SK-N-SH (cell line): Measurements from ENCODE around the gene GHR. TPM values are rescaled to one million over a fixed set of nuclear protein-coding genes. Genes with fewer than 3 reads are reported as not detected.

Experiments used
- CTCF ChIA-PET: fragments of 300-600, 350-600 bp; formaldehyde crosslinking; extraction: SDS; loops from one replicate; lab custom pipeline; 2021; lab: Yijun Ruan, JAX
- POLR2A ChIA-PET: fragments of 350-600 bp; sonication (Branson Sonifier 250); formaldehyde crosslinking; extraction: SDS; loops from one replicate; lab custom pipeline; 2020; ENCODE audit warnings: antibody characterized with exemption, inconsistent platforms; lab: Yijun Ruan, JAX
- DNase-seq: peaks from one replicate; pipeline ENCODE4 v3.0.0; 2012
- H2AFZ ChIP-seq: fragments of 200-600 bp; sonication (generic); 2 replicates; pipeline ENCODE4 v1.8.1; 2016; ENCODE audit warnings: antibody characterized with exemption, mild to moderate bottlenecking, low read depth
- H3F3A ChIP-seq: fragments of 200-600 bp; sonication (generic); replicated peaks from 2 replicates; pipeline ENCODE3; 2016; ENCODE audit warnings: antibody characterized with exemption, mild to moderate bottlenecking; ENCODE audit not compliant: insufficient read depth
- H3K27ac ChIP-seq, 2 experiments: fragments of 200-500 bp in 1 of 2; fragments of 200-600 bp in 1 of 2; sonication (Bioruptor generic) in 1 of 2; sonication (generic), shearing (Covaris generic) in 1 of 2; 2 replicates each; pipeline versions ENCODE4 v1.5.1 to v1.6.1; 2014 to 2016; ENCODE audit warnings: low read depth in 2 of 2, inconsistent platforms in 1 of 2, low read length in 1 of 2, mild to moderate bottlenecking in 1 of 2, mixed read lengths in 1 of 2
- H3K27me3 ChIP-seq: fragments of 200-600 bp; sonication (generic), shearing (Covaris generic); 2 replicates; pipeline ENCODE4 v1.6.1; 2016; ENCODE audit warnings: mixed run types; ENCODE audit not compliant: insufficient read depth
- H3K36me3 ChIP-seq, 2 experiments: fragments of 200-500 bp in 1 of 2; fragments of 200-600 bp in 1 of 2; sonication (Bioruptor generic) in 1 of 2; sonication (generic) in 1 of 2; replicated peaks in 1 of 2; 2 replicates each; pipeline versions ENCODE3 to v1.5.1; 2014 to 2016; ENCODE audit warnings: low read length in 1 of 2, mild to moderate bottlenecking in 1 of 2; ENCODE audit not compliant: insufficient read depth in 2 of 2, control insufficient read depth in 1 of 2
- H3K4me1 ChIP-seq, 2 experiments: fragments of 200-500 bp in 1 of 2; fragments of 200-600 bp in 1 of 2; sonication (Bioruptor generic) in 1 of 2; sonication (generic), shearing (Covaris generic) in 1 of 2; 2 replicates each; pipeline versions ENCODE4 v1.5.1 to v1.6.1; 2014 to 2016; ENCODE audit warnings: low read depth in 1 of 2, low read length in 1 of 2, mixed run types in 1 of 2; ENCODE audit not compliant: insufficient read depth in 2 of 2, control insufficient read depth in 1 of 2
- H3K4me2 ChIP-seq: fragments of 200-600 bp; sonication (generic), shearing (Covaris generic); 2 replicates; pipeline ENCODE4 v1.6.1; 2017; ENCODE audit warnings: mixed run types
- H3K4me3 ChIP-seq, 2 experiments: fragments of 200-500 bp in 1 of 2; fragments of 200-600 bp in 1 of 2; sonication (Bioruptor generic) in 1 of 2; sonication (generic), shearing (Covaris generic) in 1 of 2; 2 replicates each; pipeline versions ENCODE4 v1.5.1 to v1.8.1; 2014 to 2016; ENCODE audit warnings: low read depth in 2 of 2, inconsistent platforms in 1 of 2, low read length in 1 of 2, mild to moderate bottlenecking in 1 of 2, mixed read lengths in 1 of 2, moderate library complexity in 1 of 2
- H3K79me2 ChIP-seq: fragments of 200-600 bp; sonication (generic); 2 replicates; pipeline ENCODE4 v1.8.1; 2017; ENCODE audit warnings: mild to moderate bottlenecking; ENCODE audit not compliant: insufficient read depth
- H3K9ac ChIP-seq: fragments of 200-600 bp; sonication (generic); 2 replicates; pipeline ENCODE4 v1.6.1; 2017; ENCODE audit warnings: mixed run types
- H3K9me2 ChIP-seq: fragments of 200-600 bp; sonication (generic); 2 replicates; pipeline ENCODE4 v1.6.1; 2017; ENCODE audit warnings: mixed run types
- H3K9me3 ChIP-seq: fragments of 200-600 bp; sonication (generic); 2 replicates; pipeline ENCODE4 v1.6.1; 2017; ENCODE audit warnings: mixed run types, mild to moderate bottlenecking, moderate library complexity
- H4K20me1 ChIP-seq: fragments of 200-600 bp; sonication (generic); 2 replicates; pipeline ENCODE4 v1.6.1; 2017; ENCODE audit warnings: mild to moderate bottlenecking, mixed run types; ENCODE audit not compliant: insufficient read depth
- EP300 ChIP-seq, 2 experiments: IDR thresholded peaks; 2 replicates each; pipeline versions ENCODE4 v1.4.0 to v1.6.1; 2012; ENCODE audit warnings: borderline replicate concordance in 1 of 2, low read depth in 1 of 2, low read length in 1 of 2
- EZH2phosphoT487 ChIP-seq: fragments of 200-600 bp; sonication (generic); IDR thresholded peaks from 2 replicates; pipeline ENCODE4 v1.6.1; 2017; ENCODE audit warnings: low read depth, mixed run types, mild to moderate bottlenecking, antibody characterized with exemption, moderate library complexity, borderline replicate concordance
- FOSL2 ChIP-seq: IDR thresholded peaks from 2 replicates; pipeline ENCODE4 v1.4.0; 2012; ENCODE audit warnings: low read depth, mild to moderate bottlenecking, moderate library complexity, borderline replicate concordance
- FOXJ3 ChIP-seq: sonication (generic); formaldehyde crosslinking; IDR thresholded peaks from 2 replicates; pipeline ENCODE4 v1.5.1; 2020; ENCODE audit warnings: mild to moderate bottlenecking, missing genetic modification reagents
- FOXM1 ChIP-seq: IDR thresholded peaks from 2 replicates; pipeline ENCODE4 v1.4.0; 2012; ENCODE audit warnings: low read depth, mild to moderate bottlenecking
- GATA2 ChIP-seq: sonication (generic); formaldehyde crosslinking; IDR thresholded peaks from 2 replicates; pipeline ENCODE4 v1.5.0; 2020; ENCODE audit warnings: mild to moderate bottlenecking, missing genetic modification reagents
- IRF3 ChIP-seq: fragments of 150-350 bp; IDR thresholded peaks from 2 replicates; pipeline ENCODE4 v1.6.1; 2016; ENCODE audit warnings: mild to moderate bottlenecking, low read depth, low read length
- JUND ChIP-seq: IDR thresholded peaks from 2 replicates; pipeline ENCODE4 v1.4.0; 2012
- NRF1 ChIP-seq: IDR thresholded peaks from 2 replicates; pipeline ENCODE4 v1.6.1; 2012; ENCODE audit warnings: low read depth, mild to moderate bottlenecking, low read length
- RAD21 ChIP-seq: IDR thresholded peaks from 2 replicates; pipeline ENCODE4 v1.6.1; 2012; ENCODE audit warnings: mild to moderate bottlenecking, low read length
- REST ChIP-seq: IDR thresholded peaks from 2 replicates; pipeline ENCODE4 v1.6.1; 2012; ENCODE audit warnings: mild to moderate bottlenecking, low read depth, low read length, moderate library complexity
- RFX5 ChIP-seq: IDR thresholded peaks from 2 replicates; pipeline ENCODE4 v1.6.1; 2012; ENCODE audit warnings: mild to moderate bottlenecking, improper control_type of control experiment, low read length
- SMC3 ChIP-seq: IDR thresholded peaks from 2 replicates; pipeline ENCODE4 v1.6.1; 2012; ENCODE audit warnings: low read depth, low read length, improper control_type of control experiment
- TCF12 ChIP-seq: IDR thresholded peaks from 2 replicates; pipeline ENCODE4 v1.4.0; 2012
- USF1 ChIP-seq: IDR thresholded peaks from 2 replicates; pipeline ENCODE4 v1.4.0; 2012; ENCODE audit warnings: low read depth, borderline replicate concordance
- USF2 ChIP-seq: fragments of 150-350 bp; IDR thresholded peaks from 2 replicates; pipeline ENCODE4 v1.6.1; 2017; ENCODE audit warnings: antibody characterized with exemption, low read length, low read depth, borderline replicate concordance
- YY1 ChIP-seq: IDR thresholded peaks from 2 replicates; pipeline ENCODE4 v1.4.0; 2012; ENCODE audit warnings: low read depth, mild to moderate bottlenecking
- ZBTB33 ChIP-seq: IDR thresholded peaks from 2 replicates; pipeline ENCODE4 v1.4.0; 2012; ENCODE audit warnings: low read depth, borderline replicate concordance
- WGBS: methylation state at CpG from one replicate; pipeline ENCODE4 v1.1.6; 2017; ENCODE audit warnings: low lambda C conversion rate; 5-methylcytosine and 5-hydroxymethylcytosine counted together
- polyA plus RNA-seq, 3 experiments: library from polyadenylated mRNA; depleted of rRNA; stranded (reverse); fragments of >200 nt; gene quantifications; 2 replicates each; pipeline ENCODE4 v1.2.3, GENCODE V29; 2012

Gene GHR
- polyA plus RNA-seq, 1 of the 3 experiments (the other 2 are of a cell fraction): 0.03 TPM

GRCh38 chr5:42403236-42403635 is 20.0 kb upstream of the GHR start (continued):
- TF ChIP-seq NRF1: no peak
- TF ChIP-seq RAD21: no peak
- TF ChIP-seq GATA2 (CRISPR knock-in tag): no peak
- TF ChIP-seq, all 33 proteins: peak for 0

- H3K27ac ChIP-seq: no peak overlapping the region
- no peaks in the 10 kb centered on the region for H3K27me3 ChIP-seq
- no peak overlapping the region for H3K9ac ChIP-seq
- no peak overlapping the region for H3K4me2 ChIP-seq
- H3K4me1 ChIP-seq: no peaks in the 10 kb centered on the region
- no peak for DNase-seq
- POLR2A ChIA-PET: no interaction called here
- no peak overlapping the region for H3K4me3 ChIP-seq
- H3K9me2 ChIP-seq: no peaks in the 10 kb centered on the region
- no peaks in the 10 kb centered on the region for H3F3A ChIP-seq
- CTCF ChIA-PET: interaction anchor here (1.6 kb wide), 1 partner anchor 18 kb away, joined by 6 read pairs; no protein-coding TSS in a partner anchor
- WGBS: 3% methylated on average over 2 of the region's 2 CpGs
- H3K36me3 ChIP-seq: no peaks in the 10 kb centered on the region
- no peak overlapping the region for H2AFZ ChIP-seq
- TF ChIP-seq FOXM1: no peak
- no peak for TF ChIP-seq EP300 (IDR thresholded peaks at IDR 0.05; ENCODE audit: borderline replicate concordance in 1 of 2, low read depth in 1 of 2, low read length in 1 of 2)
- TF ChIP-seq SMC3: no peak
- TF ChIP-seq FOXJ3 (CRISPR knock-in tag): no peak
- TF ChIP-seq EZH2phosphoT487: no peak
- TF ChIP-seq REST: no peak
- no peak for TF ChIP-seq FOSL2
- no peak for TF ChIP-seq NRF1
- TF ChIP-seq ZBTB33: no peak
- TF ChIP-seq RAD21: no peak
- TF ChIP-seq USF1: no peak
- no peak for TF ChIP-seq JUND
- no peak for TF ChIP-seq USF2
- no peak for TF ChIP-seq RFX5
- no peak for TF ChIP-seq YY1
- no peak for TF ChIP-seq TCF12
- no peak for TF ChIP-seq IRF3
- no peaks in the 10 kb centered on the region for H3K79me2 ChIP-seq
- no peaks in the 10 kb centered on the region for H4K20me1 ChIP-seq
- no peaks in the 10 kb centered on the region for H3K9me3 ChIP-seq
These were observed 18.9 kb upstream of the GHR start for GRCh38 chr5:42404366-42404765.
